ENCODE data around the gene SIPA1.
"Not testable (repeated sequence)": the region's sequence is repeated elsewhere in the genome, so short reads cannot be mapped to it uniquely, and the experiment has no call there.

The SIPA1 gene

GRCh38 chr11:65646958-65647701, 9.2 kb downstream of the SIPA1 start:
- DNase-seq, result no peak

- no peak for DNase-seq
Observed at GRCh38 chr11:65648997-65649493, 11.1 kb downstream of the SIPA1 start.

- DNase-seq, result no peak
Observed at GRCh38 chr11:65649656-65650546, 12.0 kb downstream of the SIPA1 start.

GRCh38 chr11:65650547-65651338, 12.8 kb downstream of the SIPA1 start:
- DNase-seq, result no peak

- DNase-seq, result no peak
Observed at GRCh38 chr11:65651339-65651588, 13.4 kb downstream of the SIPA1 start.

DNA sequence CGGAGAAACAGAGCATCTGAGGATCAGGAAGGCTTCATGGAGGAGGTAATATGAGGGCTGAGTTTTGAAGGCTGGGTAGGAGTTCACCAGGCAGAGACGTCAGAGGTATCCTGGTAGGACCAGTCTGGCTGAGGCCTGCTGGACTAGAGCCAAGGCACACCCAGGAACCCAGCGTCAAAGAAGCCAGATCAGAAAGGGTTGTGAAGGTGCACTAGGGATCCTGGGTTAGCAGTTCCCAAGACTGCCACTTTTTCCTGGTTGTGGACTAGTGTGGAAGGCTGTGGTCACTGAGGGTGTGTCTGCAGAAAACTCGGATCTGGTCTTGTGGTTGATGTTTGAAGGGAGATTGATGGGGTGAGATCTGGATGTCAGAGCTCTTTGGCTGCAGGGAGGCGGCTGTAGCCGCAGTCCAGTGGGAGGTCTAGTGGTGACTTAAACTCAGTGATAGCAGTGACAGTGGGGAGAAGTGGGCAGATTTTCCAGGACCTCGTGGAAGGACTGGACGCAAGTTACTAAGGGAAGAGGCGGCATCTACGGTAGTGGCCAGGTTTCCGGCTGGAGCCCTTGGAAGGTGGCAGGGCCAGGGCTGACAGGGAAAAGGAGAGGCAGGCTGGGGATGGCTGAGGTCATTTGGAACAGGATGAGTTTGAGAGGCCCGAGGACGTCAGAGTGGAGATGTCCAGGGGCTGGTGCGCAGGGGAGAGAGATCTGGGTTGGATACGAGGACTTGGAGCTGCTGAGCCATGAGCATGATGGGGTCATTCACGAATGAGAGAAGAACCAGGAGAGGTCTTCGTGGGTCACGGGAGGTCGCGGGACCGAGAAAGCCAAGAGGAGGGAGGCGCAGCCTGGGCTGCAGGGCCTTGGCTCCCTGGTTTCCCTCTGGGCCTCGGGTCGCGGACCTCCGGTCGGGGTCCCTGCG, 13.9 kb downstream of the SIPA1 start:
- no peak for DNase-seq

DNA sequence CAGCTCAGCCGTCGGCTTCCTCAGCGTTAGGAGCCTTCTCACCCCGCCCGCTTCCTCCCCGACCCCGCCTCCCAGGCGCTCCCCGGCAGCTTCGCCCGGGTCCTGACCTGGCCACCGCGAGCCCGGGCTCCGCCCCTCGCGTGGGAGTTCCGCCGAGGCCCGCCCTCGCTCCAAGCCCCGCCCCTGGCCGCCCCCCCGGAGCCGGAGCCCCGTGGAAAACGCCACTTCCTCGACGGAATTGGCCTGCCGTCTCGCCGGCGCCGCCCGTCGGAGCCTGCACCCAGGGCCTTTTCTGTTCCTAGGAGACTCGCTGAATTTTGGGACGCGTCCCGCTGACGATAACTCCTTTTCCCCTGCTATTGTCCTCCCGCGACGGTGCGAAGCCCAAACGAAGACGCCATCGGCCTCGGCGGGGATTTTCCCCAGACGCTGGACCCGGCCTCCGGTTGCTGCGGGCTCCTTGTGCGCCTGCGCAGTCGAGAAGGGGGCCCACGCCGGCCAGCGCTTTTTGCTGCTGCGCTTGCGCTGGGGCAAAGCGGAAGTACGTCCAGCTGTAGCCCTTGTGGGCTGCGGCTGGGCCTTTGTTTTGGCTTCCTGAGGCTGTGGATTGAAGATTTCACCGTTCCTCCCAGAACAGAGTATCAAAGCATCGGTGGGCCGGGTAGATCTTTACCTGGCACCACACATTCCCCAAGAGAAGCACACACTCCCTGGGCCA, 14.8 kb downstream of the SIPA1 start:
- DNase-seq, result peak; percentile 94

DNA sequence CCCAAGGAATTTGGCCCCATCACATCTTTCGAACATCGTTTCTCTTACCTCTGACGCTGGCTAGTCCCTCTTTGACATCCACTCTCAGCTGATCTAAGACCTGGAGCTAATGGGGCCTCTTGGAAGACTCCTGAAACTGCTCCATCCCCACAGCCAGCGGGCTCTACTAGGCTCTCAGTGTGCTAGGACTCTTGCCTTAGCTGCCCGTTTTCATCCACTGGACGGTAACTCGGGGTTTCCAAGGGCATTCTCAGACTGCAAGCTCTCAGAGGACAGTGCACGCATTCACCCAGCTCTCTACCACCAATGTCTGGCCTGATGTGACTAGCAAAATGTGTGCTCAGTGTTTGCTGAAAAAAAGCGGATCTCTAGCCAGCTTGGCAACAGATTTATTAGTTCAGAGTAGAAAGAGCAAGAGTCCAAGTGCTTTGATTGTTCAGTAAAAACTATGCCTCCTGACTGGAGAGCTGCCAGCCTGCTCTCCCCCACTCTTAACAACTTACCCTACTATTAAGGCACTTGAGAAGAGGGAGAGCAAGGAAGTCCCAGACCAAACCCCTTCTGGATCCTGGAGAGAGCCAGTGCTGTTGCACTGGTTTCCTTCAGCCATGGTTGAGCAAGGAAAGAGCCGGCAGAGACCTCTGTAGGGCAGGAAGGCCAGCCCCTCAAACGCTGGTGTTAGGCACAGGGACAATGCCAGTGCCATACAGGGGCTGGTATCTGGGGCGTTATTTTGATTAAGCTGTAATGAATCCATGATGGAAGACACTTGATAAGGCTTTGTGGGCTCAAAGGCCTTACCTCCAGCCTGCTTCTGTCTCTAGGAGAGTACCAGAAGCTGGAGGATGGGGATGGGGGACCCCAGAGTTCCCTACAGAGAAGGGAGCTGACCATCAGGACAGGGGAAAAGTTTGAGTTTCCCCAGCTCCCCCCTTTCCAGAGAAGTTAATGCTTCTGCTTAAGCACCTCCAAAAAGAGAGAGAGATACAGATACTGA, 15.6 kb downstream of the SIPA1 start:
- no peak for DNase-seq

- DNase-seq, result no peak
Observed at GRCh38 chr11:65654375-65655349, 16.8 kb downstream of the SIPA1 start.

DNA sequence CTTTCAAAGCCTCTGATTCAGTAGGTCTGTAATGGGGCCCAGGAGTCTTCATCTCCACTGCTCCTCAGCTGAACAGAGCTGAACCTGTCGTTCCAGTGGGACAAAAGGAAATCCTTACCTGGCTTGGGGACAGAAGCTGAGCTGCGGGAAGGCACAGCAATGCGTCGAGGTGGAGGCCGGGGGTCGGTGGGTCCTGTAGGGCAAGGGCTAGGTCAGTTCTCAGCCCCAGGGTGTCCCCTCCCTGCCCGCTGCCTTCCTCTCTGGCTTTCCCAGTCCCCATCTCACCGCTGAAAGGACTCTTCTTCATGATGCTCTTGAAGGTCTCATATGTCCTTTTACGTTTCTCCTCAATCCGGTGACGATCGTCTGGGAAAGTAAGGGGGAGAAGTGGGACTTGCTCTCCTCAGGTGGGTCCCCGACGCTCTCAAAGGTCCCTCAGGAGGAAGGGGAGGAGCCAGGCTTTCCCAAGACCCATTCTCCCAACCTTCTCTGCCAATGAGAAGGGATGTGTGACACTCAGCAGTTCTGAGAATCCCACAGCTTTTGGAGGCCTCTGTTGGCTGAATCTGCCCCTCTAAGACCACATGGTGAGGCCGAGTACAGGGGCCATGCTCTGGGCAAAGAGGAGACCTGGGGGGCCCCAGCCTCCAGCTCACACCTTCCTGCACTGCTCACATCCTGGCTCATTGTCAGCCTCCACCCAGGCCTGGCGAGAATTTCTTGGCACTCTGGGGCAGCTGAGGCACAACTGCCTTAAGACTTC, 17.9 kb downstream of the SIPA1 start:
- DNase-seq, result no peak

- DNase-seq, result no peak
Observed at GRCh38 chr11:65657426-65657825, 19.5 kb downstream of the SIPA1 start.

DNA sequence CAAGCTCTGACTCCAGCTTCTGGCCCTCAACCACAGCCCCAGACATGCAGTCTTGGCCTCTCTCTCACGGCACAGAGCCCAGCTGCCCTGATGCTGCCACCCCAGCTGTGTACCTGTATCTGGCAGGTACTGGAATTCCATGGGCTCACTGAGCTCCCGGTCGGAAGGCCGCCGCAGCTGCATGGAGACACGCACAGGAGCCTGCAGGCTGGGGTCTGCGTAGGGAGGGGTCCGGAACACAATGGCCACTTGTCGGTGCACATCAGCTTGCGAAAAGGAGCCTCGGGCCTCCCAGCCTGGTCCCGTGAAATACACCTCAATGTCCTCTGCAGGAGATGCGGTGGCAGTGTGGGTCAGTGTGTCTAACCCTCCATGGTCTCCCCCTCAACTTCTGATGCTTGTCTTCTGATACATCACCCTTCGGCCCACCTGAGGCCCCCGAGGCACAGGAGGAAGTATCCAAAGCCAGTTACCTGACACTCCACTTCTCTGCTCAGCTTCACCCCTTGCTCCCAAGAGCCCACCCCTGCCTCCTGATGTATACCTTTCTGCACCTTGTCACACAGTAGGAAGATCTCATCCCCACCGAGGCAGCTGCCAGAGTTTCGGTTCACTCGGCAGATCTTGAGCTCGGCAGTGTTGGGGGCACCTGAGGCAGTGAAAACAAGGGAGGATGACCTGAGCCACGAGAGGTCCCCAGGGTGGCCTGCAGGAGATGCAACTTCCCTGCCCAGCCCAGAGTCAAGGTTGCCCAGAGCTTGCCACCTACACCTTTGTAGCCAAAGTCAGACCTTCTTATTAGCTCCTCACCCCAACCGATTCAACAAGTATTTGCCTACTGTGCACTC, 20.5 kb downstream of the SIPA1 start:
- DNase-seq, result no peak

GRCh38 chr11:65660038-65660437, 22.1 kb downstream of the SIPA1 start:
- no peak for DNase-seq

DNA sequence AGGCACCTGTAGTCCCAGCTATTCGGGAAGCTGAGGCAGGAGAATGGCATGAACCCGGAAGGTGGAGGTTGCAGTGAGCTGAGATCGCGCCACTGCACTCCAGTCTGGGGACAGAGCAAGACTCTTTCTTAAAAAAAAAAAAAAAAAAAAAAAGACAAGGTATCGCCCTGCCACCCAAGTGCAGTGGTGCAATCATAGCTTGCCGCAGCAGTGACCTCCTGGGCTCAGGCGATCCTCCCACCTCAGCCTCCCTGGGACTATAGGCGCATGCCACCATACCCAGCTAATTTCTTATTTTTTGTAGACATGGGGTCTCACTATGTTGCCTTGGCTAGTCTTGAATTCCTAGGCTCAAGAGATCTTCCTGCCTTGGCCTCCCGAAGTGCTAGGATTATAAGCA, 23.0 kb downstream of the SIPA1 start:
- DNase-seq, result not testable (repeated sequence)

DNA sequence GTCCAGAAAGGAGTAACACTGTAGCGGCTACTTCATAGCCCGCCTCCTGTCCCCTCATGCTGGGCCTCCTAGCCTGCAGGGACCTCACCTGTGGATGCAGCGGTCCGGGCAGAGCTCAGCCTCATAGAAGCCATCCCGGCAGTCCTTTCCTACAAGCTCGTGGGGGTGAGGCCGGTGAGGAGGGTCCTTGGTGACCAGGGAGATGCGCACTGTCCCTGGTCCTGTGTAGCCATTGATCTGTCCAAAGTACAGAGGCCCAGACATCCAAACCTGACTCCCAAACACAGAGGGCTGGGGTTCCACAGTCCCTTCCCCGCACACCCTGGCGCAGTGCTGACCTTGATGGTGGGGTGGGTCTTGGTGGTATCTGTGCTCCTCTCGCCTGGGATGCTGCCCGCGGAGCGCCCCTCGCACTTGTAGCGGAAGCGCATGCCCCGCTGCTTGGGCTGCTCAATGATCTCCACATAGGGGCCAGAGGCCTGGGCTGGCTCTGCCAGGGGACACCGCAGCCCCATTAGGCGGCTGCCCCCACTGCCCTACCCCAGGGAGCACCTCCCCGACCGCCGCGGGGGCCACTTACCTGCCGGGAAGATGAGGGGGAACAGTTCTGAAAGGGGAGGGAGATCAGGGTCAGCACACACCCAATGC, 23.8 kb downstream of the SIPA1 start:
- DNase-seq, result no peak

GRCh38 chr11:65662247-65662798, 24.4 kb downstream of the SIPA1 start:
- DNase-seq, result no peak
